Nephron (organoid): ENCODE results near the gene FBXO33.

Source experiments
- H3K27ac Mint-ChIP-seq, 3 experiments: 2 replicates each; pipeline ENCODE4 v1.8.0; 2020; ENCODE audit warnings: mixed read lengths in 3 of 3, mild to moderate bottlenecking in 2 of 3, moderate library complexity in 1 of 3
- H3K27me3 Mint-ChIP-seq: 2 replicates; pipeline ENCODE4 v1.8.0; 2021; ENCODE audit warnings: low read depth, mild to moderate bottlenecking, moderate library complexity, mixed read lengths
- H3K36me3 Mint-ChIP-seq: 2 replicates; pipeline ENCODE4 v1.8.0; 2020; ENCODE audit warnings: low read depth, mixed read lengths
- H3K4me1 Mint-ChIP-seq: 2 replicates; pipeline ENCODE4 v1.8.0; 2020; ENCODE audit warnings: mixed read lengths
- H3K4me3 Mint-ChIP-seq, 3 experiments: 2 replicates each; pipeline ENCODE4 v1.8.0; 2020; ENCODE audit warnings: mild to moderate bottlenecking in 3 of 3, mixed read lengths in 3 of 3, moderate library complexity in 2 of 3
- H3K9me3 Mint-ChIP-seq: 2 replicates; pipeline ENCODE4 v1.8.0; 2020; ENCODE audit warnings: mixed read lengths
- CTCF ChIP-seq, 3 experiments: fragments of 200-600 bp; sonication (generic); IDR thresholded peaks; one replicate each; pipeline ENCODE4 v1.5.0; 2021; ENCODE audit warnings: antibody characterized with exemption in 3 of 3; ENCODE audit not compliant: unreplicated experiment in 3 of 3

FBXO33 gene

GRCh38 chr14:39428118-39428517 is 4.1 kb downstream of the FBXO33 start:
- no peak for TF ChIP-seq CTCF (IDR thresholded peaks at IDR 0.05; ENCODE audit: unreplicated experiment in 3 of 3)
- H3K27ac Mint-ChIP-seq = peak overlapping the region in 1 of 3 experiments; percentile 7
- peaks cover 36% of the 10 kb centered on the region for H3K4me1 Mint-ChIP-seq
- H3K36me3 Mint-ChIP-seq = no peaks in the 10 kb centered on the region
- no peaks in the 10 kb centered on the region for H3K9me3 Mint-ChIP-seq
- H3K4me3 Mint-ChIP-seq = no peak overlapping the region
- no peaks in the 10 kb centered on the region for H3K27me3 Mint-ChIP-seq

GRCh38 chr14:39426605-39427004 is 5.6 kb downstream of the FBXO33 start:
- Mint-ChIP-seq H3K4me1 (peaks cover 35% of the 10 kb centered on the region), H3K27me3 (no peaks in the 10 kb centered on the region), H3K9me3 (no peaks in the 10 kb centered on the region), H3K4me3 (no peak overlapping the region), H3K27ac (no peak overlapping the region), H3K36me3 (peaks cover 4% of the 10 kb centered on the region)
- TF ChIP-seq CTCF (IDR thresholded peaks at IDR 0.05; ENCODE audit: unreplicated experiment in 3 of 3) = peak; percentile 14 to 34 (median 18)

GRCh38 chr14:39425947-39426346 is 6.3 kb downstream of the FBXO33 start:
- no peak overlapping the region for H3K4me3 Mint-ChIP-seq
- peaks cover 31% of the 10 kb centered on the region for H3K4me1 Mint-ChIP-seq
- no peak overlapping the region for H3K27ac Mint-ChIP-seq
- H3K27me3 Mint-ChIP-seq = no peaks in the 10 kb centered on the region
- no peak for TF ChIP-seq CTCF (IDR thresholded peaks at IDR 0.05; ENCODE audit: unreplicated experiment in 3 of 3)
- no peaks in the 10 kb centered on the region for H3K9me3 Mint-ChIP-seq
- H3K36me3 Mint-ChIP-seq = peaks cover 7% of the 10 kb centered on the region

GRCh38 chr14:39423793-39424192 is 8.4 kb downstream of the FBXO33 start:
- Mint-ChIP-seq H3K4me3 (no peak overlapping the region), H3K4me1 (peaks cover 12% of the 10 kb centered on the region), H3K27me3 (no peaks in the 10 kb centered on the region), H3K27ac (no peak overlapping the region), H3K36me3 (peaks cover 25% of the 10 kb centered on the region), H3K9me3 (peaks cover 6% of the 10 kb centered on the region)
- no peak for TF ChIP-seq CTCF (IDR thresholded peaks at IDR 0.05; ENCODE audit: unreplicated experiment in 3 of 3)

GRCh38 chr14:39422243-39422642 is 10.0 kb downstream of the FBXO33 start:
- peaks cover 6% of the 10 kb centered on the region for H3K4me1 Mint-ChIP-seq
- peaks cover 6% of the 10 kb centered on the region for H3K9me3 Mint-ChIP-seq
- H3K27ac Mint-ChIP-seq = no peak overlapping the region
- no peak overlapping the region for H3K4me3 Mint-ChIP-seq
- H3K36me3 Mint-ChIP-seq = peaks cover 28% of the 10 kb centered on the region
- H3K27me3 Mint-ChIP-seq = no peaks in the 10 kb centered on the region
- no peak for TF ChIP-seq CTCF (IDR thresholded peaks at IDR 0.05; ENCODE audit: unreplicated experiment in 3 of 3)

GRCh38 chr14:39419272-39419671 is 13.0 kb downstream of the FBXO33 start:
- Mint-ChIP-seq H3K27me3 (peaks cover 5% of the 10 kb centered on the region), H3K27ac (no peak overlapping the region), H3K4me3 (no peak overlapping the region), H3K36me3 (peaks cover 52% of the 10 kb centered on the region), H3K4me1 (no peaks in the 10 kb centered on the region), H3K9me3 (peaks cover 30% of the 10 kb centered on the region)
- TF ChIP-seq CTCF (IDR thresholded peaks at IDR 0.05; ENCODE audit: unreplicated experiment in 3 of 3) = no peak
